ENCODE results near the gene CLCN6.

GRCh38 chr1:11772458-11772857 lies 33.5 kb upstream of the CLCN6 start:
- no peak for TF ChIP-seq EZH2 (optimal IDR thresholded peaks at IDR 0.05; ENCODE audit: low read depth, low read length)
- no peak for TF ChIP-seq EZH2phosphoT487 (IDR thresholded peaks at IDR 0.05; ENCODE audit: low read length)

Data from MM.1S (cell line).